HepG2 (cell line): ENCODE measurements around the gene LRRC3C. TPM values are rescaled to one million over a fixed set of nuclear protein-coding genes. Genes with fewer than 3 reads are reported as not detected.

Source experiments
- DZIP1 ChIP-seq: sonication (generic); formaldehyde crosslinking; IDR thresholded peaks from 2 replicates; pipeline ENCODE4 v1.5.0; 2020; ENCODE audit warnings: mild to moderate bottlenecking, missing genetic modification reagents
- HNRNPL ChIP-seq: fragments of 200-400 bp; formaldehyde crosslinking; IDR thresholded peaks from 2 replicates; pipeline ENCODE4 v1.6.1; 2017; ENCODE audit warnings: mild to moderate bottlenecking, low read depth, low read length
- IKZF4 ChIP-seq: sonication (generic); formaldehyde crosslinking; IDR thresholded peaks from 2 replicates; pipeline ENCODE4 v1.5.1; 2020; ENCODE audit warnings: borderline replicate concordance, mild to moderate bottlenecking, low read depth, missing genetic modification reagents; ENCODE audit errors: not compliant biosample characterization
- KLF15 ChIP-seq: sonication (generic); formaldehyde crosslinking; IDR thresholded peaks from 2 replicates; pipeline ENCODE4 v1.8.1; 2023; ENCODE audit warnings: borderline replicate concordance, mild to moderate bottlenecking, inconsistent platforms, missing genetic modification reagents, mixed read lengths
- RORA ChIP-seq: sonication (generic); formaldehyde crosslinking; IDR thresholded peaks from 2 replicates; pipeline ENCODE4 v1.5.0; 2020; ENCODE audit warnings: mild to moderate bottlenecking, missing genetic modification reagents, moderate library complexity
- SMYD3 ChIP-seq: sonication (generic); formaldehyde crosslinking; IDR thresholded peaks from 2 replicates; pipeline ENCODE4 v1.8.1; 2023; ENCODE audit warnings: mild to moderate bottlenecking, missing genetic modification reagents
- THAP7 ChIP-seq: sonication (generic); formaldehyde crosslinking; IDR thresholded peaks from 2 replicates; pipeline ENCODE4 v1.8.1; 2023; ENCODE audit warnings: mild to moderate bottlenecking, missing genetic modification reagents
- ZBTB3 ChIP-seq: sonication (generic); formaldehyde crosslinking; IDR thresholded peaks from 2 replicates; pipeline ENCODE4 v1.4.0; 2020; ENCODE audit warnings: low read depth, mild to moderate bottlenecking, moderate library complexity, missing genetic modification reagents, borderline replicate concordance
- ZBTB8A ChIP-seq: sonication (generic); formaldehyde crosslinking; IDR thresholded peaks from 2 replicates; pipeline ENCODE4 v1.4.0; 2020; ENCODE audit warnings: mild to moderate bottlenecking, low read depth, missing genetic modification reagents, borderline replicate concordance
- ZFY ChIP-seq: sonication (generic); formaldehyde crosslinking; IDR thresholded peaks from 2 replicates; pipeline ENCODE4 v1.4.0; 2020; ENCODE audit warnings: missing genetic modification reagents
- ZNF142 ChIP-seq: sonication (generic); formaldehyde crosslinking; IDR thresholded peaks from 2 replicates; pipeline ENCODE4 v1.4.0; 2020; ENCODE audit warnings: missing genetic modification reagents
- ZNF280D ChIP-seq: sonication (generic); formaldehyde crosslinking; IDR thresholded peaks from 2 replicates; pipeline ENCODE4 v1.5.1; 2020; ENCODE audit warnings: mild to moderate bottlenecking, missing genetic modification reagents
- ZNF660 ChIP-seq: sonication (generic); formaldehyde crosslinking; IDR thresholded peaks from 2 replicates; pipeline ENCODE4 v1.5.1; 2020; ENCODE audit warnings: mild to moderate bottlenecking, low read depth, missing genetic modification reagents, borderline replicate concordance
- ZNF737 ChIP-seq: sonication (generic); formaldehyde crosslinking; IDR thresholded peaks from 2 replicates; pipeline ENCODE4 v1.5.0; 2020; ENCODE audit warnings: missing genetic modification reagents, mild to moderate bottlenecking, borderline replicate concordance
- ZSCAN30 ChIP-seq: sonication (generic); formaldehyde crosslinking; IDR thresholded peaks from 2 replicates; pipeline ENCODE4 v1.5.0; 2020; ENCODE audit warnings: mild to moderate bottlenecking, missing genetic modification reagents
- polyA plus RNA-seq, 8 experiments: library from polyadenylated mRNA; depleted of rRNA in 3 of 8; stranded (reverse) in 7 of 8; unstranded in 1 of 8; fragments of >200 nt; fragmentation: Illumina TruSeq in 4 of 8; extraction: Trizol in 4 of 8; gene quantifications; 2 replicates each; pipeline versions ENCODE4 v1.2.1 to v1.2.3, GENCODE V29; 2011 to 2016; ENCODE audit warnings: low read depth in 4 of 8, missing spikeins in 1 of 8, mixed read lengths in 1 of 8; ENCODE audit not compliant: insufficient read depth in 1 of 8
- total RNA-seq, 5 experiments: library from RNA; depleted of rRNA; stranded (reverse); fragments of >200 nt; fragmentation: Illumina TruSeq; extraction: Trizol; gene quantifications; 2 replicates each; pipeline ENCODE4 v1.2.3, GENCODE V29; 2016; ENCODE audit warnings: low read depth in 1 of 5

LRRC3C gene
- total and polyA plus RNA-seq, 2 of the 13 experiments (the other 11 are each of a cell fraction or from before 2014, with no cell fraction given), result 0.17 TPM; not detected in 1

- no peak for TF ChIP-seq ZNF142 (CRISPR knock-in tag)
- TF ChIP-seq DZIP1 (CRISPR knock-in tag), result no peak
- no peak for TF ChIP-seq ZNF660 (CRISPR knock-in tag)
- no peak for TF ChIP-seq ZSCAN30 (CRISPR knock-in tag)
- no peak for TF ChIP-seq ZBTB3
- TF ChIP-seq ZBTB8A, result no peak
- 0 out of 2 replicates have a peak, but pooled peaks have one; percentile 36 for TF ChIP-seq ZNF280D (CRISPR knock-in tag)
- TF ChIP-seq KLF15 (CRISPR knock-in tag), result no peak
- TF ChIP-seq ZNF737, result no peak
- TF ChIP-seq THAP7 (CRISPR knock-in tag), result no peak
- no peak for TF ChIP-seq SMYD3 (CRISPR knock-in tag)
- no peak for TF ChIP-seq RORA (CRISPR knock-in tag)
- TF ChIP-seq HNRNPL, result no peak
- no peak for TF ChIP-seq ZFY (CRISPR knock-in tag)
- TF ChIP-seq IKZF4 (CRISPR knock-in tag), result no peak
Observed at GRCh38 chr17:39938140-39938869, 10.8 kb downstream of the LRRC3C start (continued).
